GM21515 (cell line): ENCODE data around the gene SSR1.

Experiments used
- ATAC-seq: cut with Tn5 transposase; IDR thresholded peaks from one replicate; pipeline ENCODE4 v1.9.1; 2021; ENCODE audit not compliant: unreplicated experiment

Gene SSR1

GRCh38 chr6:7241709-7242645 lies 71.0 kb downstream of the SSR1 start:
- ATAC-seq: no peak

- ATAC-seq: no peak
Observed at GRCh38 chr6:7241160-7241559, 71.8 kb downstream of the SSR1 start.

DNA sequence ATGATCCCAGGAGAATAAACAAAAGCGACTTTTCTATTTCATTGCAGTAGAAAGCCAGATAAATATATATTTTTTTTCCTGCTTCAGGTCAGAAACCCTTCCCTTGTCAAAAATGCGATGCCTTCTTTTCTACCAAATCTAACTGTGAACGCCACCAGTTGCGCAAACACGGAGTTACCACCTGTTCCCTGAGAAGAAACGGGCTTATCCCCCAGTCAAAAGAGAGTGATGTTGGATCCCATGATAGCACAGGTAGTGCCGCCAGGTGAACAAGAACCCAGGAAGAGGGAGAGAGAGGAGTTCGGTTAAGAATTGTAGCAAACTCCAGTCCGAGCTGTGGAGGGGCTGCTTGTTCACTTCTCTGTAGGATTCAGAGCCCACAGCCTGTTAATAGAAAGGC lies 72.6 kb downstream of the SSR1 start:
- ATAC-seq: no peak

DNA sequence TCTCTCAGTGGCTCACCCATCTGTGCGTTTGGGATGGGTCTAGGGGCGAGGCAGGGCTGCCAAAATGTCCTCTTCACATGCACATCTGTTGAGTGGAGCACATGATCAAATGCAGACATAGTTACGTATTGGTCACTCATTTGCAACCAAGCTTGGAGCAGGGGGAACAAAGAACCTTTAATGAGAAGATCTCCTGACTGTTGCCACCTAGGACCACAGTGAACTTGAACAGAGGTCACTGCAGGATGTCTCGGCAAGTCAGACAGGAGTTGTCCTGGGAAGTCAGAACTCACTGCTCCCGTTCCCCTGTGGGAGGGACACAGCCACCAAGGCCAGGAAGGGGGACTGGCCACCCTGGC lies 73.4 kb downstream of the SSR1 start:
- ATAC-seq: no peak

DNA sequence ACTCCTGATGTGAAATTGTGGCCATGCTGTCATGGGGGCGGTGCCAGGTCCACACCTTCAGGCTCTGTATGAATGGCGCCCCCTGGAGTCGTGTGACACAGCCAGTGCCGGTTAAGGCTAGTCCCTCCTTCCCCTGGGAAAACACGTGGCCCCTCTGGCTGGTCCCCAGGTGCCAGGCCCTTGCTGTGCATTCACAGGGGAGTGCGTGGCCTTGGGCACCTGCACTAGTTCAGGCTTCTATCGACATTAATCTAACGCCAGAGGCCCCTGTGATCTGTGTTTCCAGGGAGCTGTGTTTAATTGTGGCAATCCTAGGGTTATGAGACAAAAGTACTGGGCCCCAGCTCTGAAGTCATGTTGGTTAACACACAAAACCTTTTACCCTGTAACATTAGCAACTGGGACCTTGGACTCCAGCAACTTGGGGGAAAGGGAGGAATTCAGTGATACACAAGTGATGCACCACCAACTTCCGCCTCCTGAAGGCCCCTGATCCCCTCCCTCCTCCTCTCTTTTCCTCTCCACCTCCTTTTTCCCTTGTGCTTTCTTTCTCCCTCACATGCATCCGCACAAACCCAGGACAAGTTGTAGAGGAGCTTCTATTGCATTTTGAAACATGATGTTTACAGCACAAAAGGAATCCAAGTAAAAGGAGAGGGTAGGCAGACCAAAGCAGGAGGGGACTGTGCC lies 74.0 kb downstream of the SSR1 start:
- no peak for ATAC-seq

DNA sequence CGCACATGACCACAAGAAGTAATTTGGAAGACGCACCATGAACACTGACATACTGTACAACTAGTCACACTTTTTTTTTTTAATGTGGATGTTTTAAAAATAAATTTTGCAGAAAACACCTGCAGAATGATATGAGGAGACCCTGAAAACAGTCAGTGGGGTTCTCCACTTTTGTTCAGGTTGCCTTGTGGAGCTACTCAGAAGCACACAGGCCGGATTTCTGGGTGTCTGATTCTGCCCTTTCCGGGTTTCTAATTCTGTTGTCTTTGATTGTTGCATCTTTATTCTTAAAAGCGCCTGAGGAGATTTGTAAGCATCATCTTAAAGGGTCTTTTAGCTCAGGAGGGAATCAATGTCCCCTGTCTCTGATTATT lies 74.5 kb downstream of the SSR1 start:
- no peak for ATAC-seq

- ATAC-seq: no peak
Observed at GRCh38 chr6:7237653-7238188, 75.3 kb downstream of the SSR1 start.

DNA sequence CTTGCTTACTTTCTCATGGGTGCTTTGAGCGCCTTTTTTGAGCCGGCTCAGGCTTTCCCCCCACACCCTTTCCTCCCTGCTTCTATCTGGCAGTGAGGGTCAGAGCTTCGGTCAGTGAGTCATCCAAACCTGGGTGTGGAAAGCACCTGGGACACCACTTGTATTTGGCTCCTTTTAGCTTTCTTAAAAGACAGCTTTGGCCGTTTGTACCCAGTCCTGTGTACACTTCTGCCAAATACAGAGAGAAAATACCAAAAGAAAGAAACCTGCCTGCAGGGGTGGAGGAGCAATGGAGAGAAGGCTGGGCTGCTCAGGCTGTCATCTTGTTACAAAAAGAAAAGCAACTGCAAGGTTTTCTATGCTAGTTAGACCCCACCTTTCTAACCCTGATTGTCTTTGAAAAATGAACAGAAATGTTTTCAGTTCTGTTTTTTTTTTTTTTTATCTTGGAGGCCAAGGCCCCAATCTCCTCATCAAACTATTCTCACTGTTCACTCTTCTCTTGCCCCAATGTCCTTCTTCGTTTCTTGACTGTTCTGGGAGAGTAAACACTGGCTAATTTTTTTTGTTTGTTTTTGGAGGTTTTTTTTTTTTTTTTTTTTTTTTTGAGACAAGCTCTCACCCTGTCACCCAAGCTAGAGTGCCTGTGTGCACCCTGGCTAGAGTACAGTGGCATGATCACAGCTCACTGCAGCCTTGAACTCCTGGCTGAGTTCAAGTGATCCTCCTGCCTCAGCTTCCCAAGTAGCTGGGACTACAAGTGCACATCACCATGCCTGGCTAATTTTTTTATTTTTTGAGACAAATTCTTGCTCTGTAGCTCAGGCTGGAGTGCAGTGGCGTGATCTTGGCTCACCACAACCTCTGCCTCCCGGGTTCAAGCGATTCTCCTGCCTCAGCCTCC lies 76.4 kb downstream of the SSR1 start:
- ATAC-seq: peak; percentile 58

- no peak for ATAC-seq
Observed at GRCh38 chr6:7235712-7236305, 77.2 kb downstream of the SSR1 start.

- no peak for ATAC-seq
Observed at GRCh38 chr6:7234547-7234946, 78.5 kb downstream of the SSR1 start.

- ATAC-seq: no peak
Observed at GRCh38 chr6:7232351-7232750, 80.6 kb downstream of the SSR1 start.

- no peak for ATAC-seq
Observed at GRCh38 chr6:7230956-7231713, 81.9 kb downstream of the SSR1 start.

- no peak for ATAC-seq
Observed at GRCh38 chr6:7230327-7230691, 82.7 kb downstream of the SSR1 start.

DNA sequence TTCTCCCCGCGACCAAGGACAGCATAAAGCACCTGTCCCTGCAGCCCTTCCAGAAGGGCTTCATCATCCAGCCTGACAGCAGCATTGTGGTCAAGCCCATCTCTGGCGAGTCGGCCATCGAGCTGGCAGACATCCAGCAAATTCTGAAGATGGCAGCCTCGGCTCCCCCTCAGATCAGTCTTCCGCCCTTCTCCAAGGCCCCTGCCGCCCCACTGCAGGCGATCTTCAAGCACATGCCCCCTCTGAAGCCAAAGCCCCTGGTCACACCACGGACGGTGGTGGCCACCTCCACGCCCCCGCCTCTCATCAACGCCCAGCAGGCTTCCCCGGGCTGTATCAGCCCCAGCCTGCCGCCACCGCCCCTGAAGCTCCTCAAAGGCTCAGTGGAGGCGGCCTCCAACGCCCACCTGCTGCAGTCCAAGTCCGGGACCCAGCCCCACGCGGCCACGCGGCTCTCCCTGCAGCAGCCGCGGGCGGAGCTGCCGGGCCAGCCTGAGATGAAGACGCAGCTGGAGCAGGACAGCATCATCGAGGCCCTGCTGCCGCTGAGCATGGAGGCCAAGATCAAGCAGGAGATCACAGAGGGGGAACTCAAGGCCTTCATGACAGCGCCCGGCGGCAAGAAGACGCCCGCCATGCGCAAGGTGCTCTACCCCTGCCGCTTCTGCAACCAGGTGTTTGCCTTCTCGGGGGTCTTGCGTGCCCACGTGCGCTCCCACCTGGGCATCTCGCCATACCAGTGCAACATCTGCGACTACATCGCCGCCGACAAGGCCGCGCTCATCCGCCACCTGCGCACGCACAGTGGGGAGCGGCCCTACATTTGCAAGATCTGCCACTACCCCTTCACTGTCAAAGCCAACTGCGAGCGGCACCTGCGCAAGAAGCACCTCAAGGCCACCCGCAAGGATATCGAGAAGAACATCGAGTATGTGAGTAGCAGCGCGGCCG lies 83.3 kb downstream of the SSR1 start:
- no peak for ATAC-seq

DNA sequence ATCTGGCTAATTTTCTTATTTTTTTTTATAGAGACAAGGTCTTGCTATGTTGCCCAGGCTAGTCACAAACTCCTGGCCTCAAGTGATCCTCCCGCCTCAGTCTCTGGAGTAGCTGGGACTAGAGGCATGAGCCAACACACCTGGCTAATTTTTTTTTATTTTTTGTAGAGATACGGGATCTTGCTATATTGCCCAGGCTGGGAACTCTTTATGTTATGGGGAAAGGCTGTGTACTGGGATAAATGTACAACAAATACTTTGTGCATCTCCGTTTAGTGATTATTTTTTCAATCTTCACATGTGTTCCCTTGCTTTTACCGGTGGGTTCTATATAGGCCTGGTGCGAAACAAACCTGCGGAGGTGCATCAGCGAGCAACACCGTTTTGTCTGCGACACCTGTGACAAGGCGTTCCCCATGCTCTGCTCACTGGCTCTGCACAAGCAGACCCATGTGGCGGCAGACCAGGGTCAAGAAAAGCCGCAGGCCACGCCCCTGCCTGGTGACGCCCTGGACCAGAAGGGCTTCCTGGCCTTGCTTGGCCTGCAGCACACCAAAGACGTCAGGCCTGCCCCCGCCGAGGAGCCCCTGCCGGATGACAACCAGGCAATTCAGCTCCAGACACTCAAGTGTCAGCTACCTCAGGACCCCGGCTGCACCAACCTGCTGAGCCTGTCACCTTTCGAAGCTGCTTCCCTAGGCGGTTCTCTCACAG lies 84.2 kb downstream of the SSR1 start:
- no peak for ATAC-seq

DNA sequence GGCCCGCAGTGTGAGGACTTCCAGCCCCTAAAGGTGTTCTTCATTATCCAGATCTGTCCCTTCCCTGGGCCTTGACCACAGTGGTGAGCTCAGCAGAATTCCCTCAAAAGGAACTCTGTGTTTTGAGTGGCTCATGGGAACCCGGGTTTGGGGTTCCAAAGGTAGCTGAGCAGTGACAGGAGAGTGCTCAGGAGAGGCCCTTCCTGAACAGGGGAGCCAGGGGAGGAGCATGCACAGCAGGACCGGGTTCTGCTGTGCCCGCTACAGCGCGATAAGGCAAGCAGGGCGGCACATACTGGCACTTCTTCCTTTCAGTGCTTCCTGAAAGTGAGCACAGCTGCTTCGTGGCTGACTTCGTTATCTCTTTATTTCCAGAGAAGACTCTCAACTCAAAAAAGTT lies 88.3 kb downstream of the SSR1 start:
- no peak for ATAC-seq

DNA sequence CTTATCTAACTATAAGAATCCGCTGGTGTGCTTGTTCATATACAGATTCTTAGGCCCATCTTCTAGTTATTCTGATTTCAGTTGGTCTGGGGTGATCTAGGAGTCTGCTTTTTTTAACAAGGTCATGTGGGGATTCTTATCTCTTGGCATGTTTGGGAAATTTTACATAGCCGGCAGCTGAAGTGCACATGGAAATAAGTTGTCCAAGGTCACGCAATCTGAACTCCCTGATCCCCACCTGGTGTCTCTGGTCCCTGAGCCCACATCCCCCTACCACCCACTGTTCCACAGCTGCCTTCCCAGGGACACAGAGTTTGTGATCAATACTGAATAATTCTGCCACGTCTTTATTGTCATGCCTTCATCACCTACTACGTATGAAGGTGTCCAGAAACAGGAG lies 90.8 kb downstream of the SSR1 start:
- ATAC-seq: no peak

GRCh38 chr6:7219310-7219709 lies 93.7 kb downstream of the SSR1 start:
- no peak for ATAC-seq
